ENCODE data around the gene MAPK8IP3. TPM values are rescaled to one million over a fixed set of nuclear protein-coding genes. Genes with fewer than 3 reads are reported as not detected.

Gene MAPK8IP3
- total RNA-seq, 1 experiment from 2014 or later = 77.4 TPM

- CTCF ChIA-PET = interaction anchor here (0.8 to 3.4 kb wide), 11 partner anchors 8 to 278 kb away, joined by 3 to 35 read pairs (median 7); partner anchors contain the start of genes JPT2 and MAPK8IP3
- Mint-ChIP-seq H3K9me3 (ENCODE audit: unreplicated experiment) (no peaks in the 10 kb centered on the region), H3K4me1 (ENCODE audit: insufficient read depth, unreplicated experiment) (peaks cover 51% of the 10 kb centered on the region), H3K36me3 (ENCODE audit: insufficient read depth, unreplicated experiment) (peaks cover 81% of the 10 kb centered on the region), H3K4me3 (ENCODE audit: unreplicated experiment) (peak overlapping the region; percentile 62), H3K27me3 (ENCODE audit: insufficient read depth, unreplicated experiment) (no peaks in the 10 kb centered on the region), H3K27ac (ENCODE audit: low read depth, unreplicated experiment) (peak overlapping the region; percentile 97)
- TF ChIP-seq, protein P1, sequence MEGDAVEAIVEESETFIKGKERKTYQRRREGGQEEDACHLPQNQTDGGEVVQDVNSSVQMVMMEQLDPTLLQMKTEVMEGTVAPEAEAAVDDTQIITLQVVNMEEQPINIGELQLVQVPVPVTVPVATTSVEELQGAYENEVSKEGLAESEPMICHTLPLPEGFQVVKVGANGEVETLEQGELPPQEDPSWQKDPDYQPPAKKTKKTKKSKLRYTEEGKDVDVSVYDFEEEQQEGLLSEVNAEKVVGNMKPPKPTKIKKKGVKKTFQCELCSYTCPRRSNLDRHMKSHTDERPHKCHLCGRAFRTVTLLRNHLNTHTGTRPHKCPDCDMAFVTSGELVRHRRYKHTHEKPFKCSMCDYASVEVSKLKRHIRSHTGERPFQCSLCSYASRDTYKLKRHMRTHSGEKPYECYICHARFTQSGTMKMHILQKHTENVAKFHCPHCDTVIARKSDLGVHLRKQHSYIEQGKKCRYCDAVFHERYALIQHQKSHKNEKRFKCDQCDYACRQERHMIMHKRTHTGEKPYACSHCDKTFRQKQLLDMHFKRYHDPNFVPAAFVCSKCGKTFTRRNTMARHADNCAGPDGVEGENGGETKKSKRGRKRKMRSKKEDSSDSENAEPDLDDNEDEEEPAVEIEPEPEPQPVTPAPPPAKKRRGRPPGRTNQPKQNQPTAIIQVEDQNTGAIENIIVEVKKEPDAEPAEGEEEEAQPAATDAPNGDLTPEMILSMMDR (IDR thresholded peaks at IDR 0.05; ENCODE audit: unreplicated experiment) = no peak
- no peak for DNase-seq (ENCODE audit: unreplicated experiment)
- BruUV-seq (replicated peaks) = no TSS peak
- POLR2A ChIA-PET = interaction anchor here (0.6 to 5.8 kb wide), 16 partner anchors 10 to 274 kb away, joined by 3 to 130 read pairs (median 5); partner anchors contain the start of genes CRAMP1, EME2, IFT140 and JPT2
- intact Hi-C loops (cut with micrococcal nuclease) = loop anchor here (1.0 kb wide), 1 partner anchor 13 kb away; the partner anchor contains the start of gene JPT2
These were observed 15.2 kb upstream of the MAPK8IP3 start for GRCh38 chr16:1690810-1691209.

DNA sequence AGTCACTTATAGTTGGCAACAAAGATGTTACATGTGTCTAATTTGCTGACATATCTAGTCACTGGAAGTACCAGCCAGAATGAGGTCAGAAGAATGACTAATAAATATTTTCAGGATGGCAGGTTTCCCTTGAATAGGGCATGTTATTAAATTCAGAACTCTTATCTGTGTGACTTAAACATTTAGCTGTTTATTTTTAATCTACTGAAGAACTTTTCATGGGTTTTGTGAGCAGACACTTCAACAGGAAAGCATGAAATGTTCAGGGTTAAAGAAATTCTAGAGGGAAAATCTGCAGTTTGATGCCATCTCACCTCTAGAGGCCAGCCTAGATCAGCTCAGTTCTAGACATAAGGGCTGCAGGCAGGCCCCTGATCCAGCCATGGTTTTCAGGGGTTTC, 14.7 kb upstream of the MAPK8IP3 start:
- Mint-ChIP-seq H3K27ac (ENCODE audit: low read depth, unreplicated experiment) (peak overlapping the region; percentile 97), H3K4me1 (ENCODE audit: insufficient read depth, unreplicated experiment) (peaks cover 51% of the 10 kb centered on the region)
- POLR2A ChIA-PET = interaction anchor here (0.6 to 5.8 kb wide), 14 partner anchors 10 to 273 kb away, joined by 3 to 130 read pairs (median 7); partner anchors contain the start of genes CRAMP1, EME2, IFT140 and JPT2

GRCh38 chr16:1691956-1692355, 14.0 kb upstream of the MAPK8IP3 start:
- Mint-ChIP-seq H3K4me3 (ENCODE audit: unreplicated experiment) (peak overlapping the region; percentile 62), H3K4me1 (ENCODE audit: insufficient read depth, unreplicated experiment) (peaks cover 51% of the 10 kb centered on the region), H3K27ac (ENCODE audit: low read depth, unreplicated experiment) (peak overlapping the region; percentile 97), H3K9me3 (ENCODE audit: unreplicated experiment) (no peaks in the 10 kb centered on the region), H3K27me3 (ENCODE audit: insufficient read depth, unreplicated experiment) (no peaks in the 10 kb centered on the region), H3K36me3 (ENCODE audit: insufficient read depth, unreplicated experiment) (peaks cover 81% of the 10 kb centered on the region)
- DNase-seq (ENCODE audit: unreplicated experiment) = peak; percentile 91
- CTCF ChIA-PET = interaction anchor here (0.6 to 2.9 kb wide), 8 partner anchors 9 to 1837 kb away, joined by 3 to 35 read pairs (median 7); partner anchors contain the start of gene MAPK8IP3
- POLR2A ChIA-PET = interaction anchor here (0.8 to 5.8 kb wide), 14 partner anchors 10 to 273 kb away, joined by 3 to 130 read pairs (median 7); partner anchors contain the start of genes EME2, JPT2, MAPK8IP3 and MRPS34
- intact Hi-C loops (cut with micrococcal nuclease) = loop anchor here (1.0 kb wide), 1 partner anchor 14 kb away; the partner anchor contains the start of gene JPT2
- BruUV-seq (replicated peaks) = no TSS peak
- TF ChIP-seq, protein P1 (IDR thresholded peaks at IDR 0.05; ENCODE audit: unreplicated experiment) = no peak

More for the DNA sequence above, 14.7 kb upstream of the MAPK8IP3 start:
- Mint-ChIP-seq H3K9me3 (ENCODE audit: unreplicated experiment) (no peaks in the 10 kb centered on the region), H3K4me3 (ENCODE audit: unreplicated experiment) (peak overlapping the region; percentile 62), H3K36me3 (ENCODE audit: insufficient read depth, unreplicated experiment) (peaks cover 81% of the 10 kb centered on the region), H3K27me3 (ENCODE audit: insufficient read depth, unreplicated experiment) (no peaks in the 10 kb centered on the region)
- intact Hi-C loops (cut with micrococcal nuclease) = loop anchor here (1.0 kb wide), 1 partner anchor 13 kb away; the partner anchor contains the start of gene JPT2
- no TSS peak for BruUV-seq (replicated peaks)
- CTCF ChIA-PET = interaction anchor here (0.8 to 2.9 kb wide), 9 partner anchors 9 to 278 kb away, joined by 3 to 35 read pairs (median 6); partner anchors contain the start of gene MAPK8IP3
- DNase-seq (ENCODE audit: unreplicated experiment) = peak; percentile 48
- TF ChIP-seq, protein P1 (IDR thresholded peaks at IDR 0.05; ENCODE audit: unreplicated experiment) = peak; percentile 33

DNA sequence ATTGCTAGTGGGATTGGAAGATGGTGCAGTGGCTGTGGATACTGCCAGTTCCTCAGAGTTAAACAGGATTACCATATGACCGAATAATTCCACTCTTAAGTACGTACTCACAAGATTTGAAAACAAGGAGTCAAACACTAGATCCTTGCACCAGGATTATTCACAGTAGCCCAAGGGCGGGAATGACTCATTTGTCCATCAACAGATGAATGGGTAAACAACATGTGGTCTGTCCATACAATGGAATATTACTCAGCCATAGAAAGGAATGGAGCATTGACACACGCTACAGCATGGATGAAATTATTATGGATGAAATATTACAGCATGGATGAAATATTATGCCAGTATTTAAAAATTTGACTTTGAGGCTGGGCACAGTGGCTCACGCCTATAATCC, 9.1 kb upstream of the MAPK8IP3 start:
- DNase-seq (ENCODE audit: unreplicated experiment) = peak; percentile 74
- CTCF ChIA-PET = interaction anchor here (1.4 kb wide), 1 partner anchor 27 kb away, joined by 11 read pairs; no protein-coding TSS in a partner anchor
- intact Hi-C loops (cut with micrococcal nuclease) = no loop called here
- Mint-ChIP-seq H3K27me3 (ENCODE audit: insufficient read depth, unreplicated experiment) (no peaks in the 10 kb centered on the region), H3K4me1 (ENCODE audit: insufficient read depth, unreplicated experiment) (peaks cover 17% of the 10 kb centered on the region), H3K4me3 (ENCODE audit: unreplicated experiment) (no peak overlapping the region), H3K27ac (ENCODE audit: low read depth, unreplicated experiment) (no peak overlapping the region), H3K9me3 (ENCODE audit: unreplicated experiment) (no peaks in the 10 kb centered on the region), H3K36me3 (ENCODE audit: insufficient read depth, unreplicated experiment) (peaks cover 96% of the 10 kb centered on the region)
- TF ChIP-seq, protein P1 (IDR thresholded peaks at IDR 0.05; ENCODE audit: unreplicated experiment) = no peak
- BruUV-seq (replicated peaks) = no TSS peak
- POLR2A ChIA-PET = no interaction called here

Measured in MCF 10A (cell line).